Measurements from ENCODE around the gene POLR1F. TPM values are rescaled to one million over a fixed set of nuclear protein-coding genes. Genes with fewer than 3 reads are reported as not detected.

Gene POLR1F
- total RNA-seq, 1 experiment from 2014 or later = 21.1 TPM

DNA sequence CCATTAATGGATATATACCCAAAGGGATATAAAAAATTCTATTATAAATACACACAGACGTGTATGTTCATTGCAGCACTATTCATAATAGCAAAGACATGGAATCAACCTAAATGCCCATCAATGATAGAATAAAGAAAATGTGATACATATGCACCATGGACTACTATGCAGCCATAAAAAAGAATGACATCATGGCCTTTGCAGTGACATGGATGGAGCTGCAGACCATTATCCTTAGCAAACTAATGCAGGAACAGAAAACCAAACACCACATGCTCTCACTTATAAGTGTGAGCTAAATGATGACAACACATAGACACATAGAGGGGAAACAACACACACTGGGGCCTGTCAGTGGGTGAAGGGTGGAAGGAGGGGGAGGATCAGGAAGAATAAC, 33.0 kb downstream of the POLR1F start:
- H3K9me2 ChIP-seq (ENCODE audit: insufficient read depth) = no peaks in the 10 kb centered on the region
- ChIA-PET RAD21 (ENCODE audit: low non-redundant PET in 1 of 2, low total read pairs in 2 of 2, uncharacterized antibody in 2 of 2, unreplicated experiment in 2 of 2) (no interaction called here), CTCF (no interaction called here), POLR2A (no interaction called here)
- no peak for TF ChIP-seq EZH2phosphoT487 (IDR thresholded peaks at IDR 0.05; ENCODE audit: borderline replicate concordance)
- no peak for TF ChIP-seq SIN3A (IDR thresholded peaks at IDR 0.05; ENCODE audit: low read depth)
- TF ChIP-seq, protein P1, sequence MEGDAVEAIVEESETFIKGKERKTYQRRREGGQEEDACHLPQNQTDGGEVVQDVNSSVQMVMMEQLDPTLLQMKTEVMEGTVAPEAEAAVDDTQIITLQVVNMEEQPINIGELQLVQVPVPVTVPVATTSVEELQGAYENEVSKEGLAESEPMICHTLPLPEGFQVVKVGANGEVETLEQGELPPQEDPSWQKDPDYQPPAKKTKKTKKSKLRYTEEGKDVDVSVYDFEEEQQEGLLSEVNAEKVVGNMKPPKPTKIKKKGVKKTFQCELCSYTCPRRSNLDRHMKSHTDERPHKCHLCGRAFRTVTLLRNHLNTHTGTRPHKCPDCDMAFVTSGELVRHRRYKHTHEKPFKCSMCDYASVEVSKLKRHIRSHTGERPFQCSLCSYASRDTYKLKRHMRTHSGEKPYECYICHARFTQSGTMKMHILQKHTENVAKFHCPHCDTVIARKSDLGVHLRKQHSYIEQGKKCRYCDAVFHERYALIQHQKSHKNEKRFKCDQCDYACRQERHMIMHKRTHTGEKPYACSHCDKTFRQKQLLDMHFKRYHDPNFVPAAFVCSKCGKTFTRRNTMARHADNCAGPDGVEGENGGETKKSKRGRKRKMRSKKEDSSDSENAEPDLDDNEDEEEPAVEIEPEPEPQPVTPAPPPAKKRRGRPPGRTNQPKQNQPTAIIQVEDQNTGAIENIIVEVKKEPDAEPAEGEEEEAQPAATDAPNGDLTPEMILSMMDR (IDR thresholded peaks at IDR 0.05 in 2 of 3, conservative IDR thresholded peaks at IDR 0.05 in 1 of 3; ENCODE audit: borderline replicate concordance in 1 of 3, insufficient read depth in 1 of 3, low read depth in 2 of 3, low read length in 2 of 3) = no peak
- TF ChIP-seq ELF1 (IDR thresholded peaks at IDR 0.05; ENCODE audit: borderline replicate concordance, low read depth) = no peak
- TF ChIP-seq, protein P2, sequence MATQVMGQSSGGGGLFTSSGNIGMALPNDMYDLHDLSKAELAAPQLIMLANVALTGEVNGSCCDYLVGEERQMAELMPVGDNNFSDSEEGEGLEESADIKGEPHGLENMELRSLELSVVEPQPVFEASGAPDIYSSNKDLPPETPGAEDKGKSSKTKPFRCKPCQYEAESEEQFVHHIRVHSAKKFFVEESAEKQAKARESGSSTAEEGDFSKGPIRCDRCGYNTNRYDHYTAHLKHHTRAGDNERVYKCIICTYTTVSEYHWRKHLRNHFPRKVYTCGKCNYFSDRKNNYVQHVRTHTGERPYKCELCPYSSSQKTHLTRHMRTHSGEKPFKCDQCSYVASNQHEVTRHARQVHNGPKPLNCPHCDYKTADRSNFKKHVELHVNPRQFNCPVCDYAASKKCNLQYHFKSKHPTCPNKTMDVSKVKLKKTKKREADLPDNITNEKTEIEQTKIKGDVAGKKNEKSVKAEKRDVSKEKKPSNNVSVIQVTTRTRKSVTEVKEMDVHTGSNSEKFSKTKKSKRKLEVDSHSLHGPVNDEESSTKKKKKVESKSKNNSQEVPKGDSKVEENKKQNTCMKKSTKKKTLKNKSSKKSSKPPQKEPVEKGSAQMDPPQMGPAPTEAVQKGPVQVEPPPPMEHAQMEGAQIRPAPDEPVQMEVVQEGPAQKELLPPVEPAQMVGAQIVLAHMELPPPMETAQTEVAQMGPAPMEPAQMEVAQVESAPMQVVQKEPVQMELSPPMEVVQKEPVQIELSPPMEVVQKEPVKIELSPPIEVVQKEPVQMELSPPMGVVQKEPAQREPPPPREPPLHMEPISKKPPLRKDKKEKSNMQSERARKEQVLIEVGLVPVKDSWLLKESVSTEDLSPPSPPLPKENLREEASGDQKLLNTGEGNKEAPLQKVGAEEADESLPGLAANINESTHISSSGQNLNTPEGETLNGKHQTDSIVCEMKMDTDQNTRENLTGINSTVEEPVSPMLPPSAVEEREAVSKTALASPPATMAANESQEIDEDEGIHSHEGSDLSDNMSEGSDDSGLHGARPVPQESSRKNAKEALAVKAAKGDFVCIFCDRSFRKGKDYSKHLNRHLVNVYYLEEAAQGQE (IDR thresholded peaks at IDR 0.05; ENCODE audit: low read depth) = no peak
- TF ChIP-seq TCF7L2 (IDR thresholded peaks at IDR 0.05; ENCODE audit: borderline replicate concordance, extremely low read depth, insufficient read depth, insufficient read length) = no peak
- TF ChIP-seq CEBPB (IDR thresholded peaks at IDR 0.05; ENCODE audit: low read depth) = no peak
- TF ChIP-seq CBX3 (IDR thresholded peaks at IDR 0.05; ENCODE audit: low read depth) = no peak
- TF ChIP-seq RAD21 (IDR thresholded peaks at IDR 0.05; ENCODE audit: low read depth) = no peak
- TF ChIP-seq JUND (IDR thresholded peaks at IDR 0.05) = no peak
- no peak for TF ChIP-seq EGR1 (IDR thresholded peaks at IDR 0.05; ENCODE audit: low read depth)
- no peak for TF ChIP-seq POLR2A (IDR thresholded peaks at IDR 0.05; ENCODE audit: borderline replicate concordance, extremely low read depth, insufficient read depth, insufficient read length)
- TF ChIP-seq, protein P3, sequence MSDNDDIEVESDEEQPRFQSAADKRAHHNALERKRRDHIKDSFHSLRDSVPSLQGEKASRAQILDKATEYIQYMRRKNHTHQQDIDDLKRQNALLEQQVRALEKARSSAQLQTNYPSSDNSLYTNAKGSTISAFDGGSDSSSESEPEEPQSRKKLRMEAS (IDR thresholded peaks at IDR 0.05) = no peak
- H4K20me1 ChIP-seq (ENCODE audit: insufficient read depth) = no peaks in the 10 kb centered on the region
- H3K9me3 ChIP-seq (ENCODE audit: control insufficient read depth in 1 of 2, insufficient read depth in 1 of 2, low read depth in 1 of 2, low read length in 2 of 2) = no peaks in the 10 kb centered on the region
- no peaks in the 10 kb centered on the region for H3K79me2 ChIP-seq (ENCODE audit: insufficient read depth, low read length)
- no peak overlapping the region for H3K27ac ChIP-seq (ENCODE audit: low read depth, low read length)
- H3K9ac ChIP-seq (ENCODE audit: low read length) = no peak overlapping the region
- H3K36me3 ChIP-seq (ENCODE audit: control insufficient read depth in 1 of 2, insufficient read depth in 2 of 2, low read length in 2 of 2) = no peaks in the 10 kb centered on the region
- no TSS peak for BruUV-seq (replicated peaks)
- H3K4me2 ChIP-seq (ENCODE audit: low read length) = no peak overlapping the region
- H2AFZ ChIP-seq (ENCODE audit: low read depth, low read length, poor library complexity, severe bottlenecking) = no peak overlapping the region
- ATAC-seq = no peak
- intact Hi-C loops (cut with micrococcal nuclease) = loop anchor here (10.0 kb wide), 1 partner anchor 1991 kb away; no protein-coding TSS in a partner anchor
- no peak overlapping the region for H3K4me3 ChIP-seq (replicated peaks in 1 of 2; ENCODE audit: low read depth in 1 of 2, low read length in 2 of 2)
- H3K4me1 ChIP-seq (ENCODE audit: control insufficient read depth in 1 of 2, insufficient read depth in 2 of 2, low read length in 2 of 2) = no peaks in the 10 kb centered on the region
- no peak for DNase-seq (ENCODE audit: low read depth, low spot score)
- no peaks in the 10 kb centered on the region for H3K27me3 ChIP-seq (ENCODE audit: insufficient read depth, low read length)
